GM12892 (cell line): Measurements from ENCODE around the gene ETS1.

Source experiments
- POLR2A ChIP-seq: IDR thresholded peaks from 2 replicates; pipeline ENCODE4 v1.6.1; 2011; ENCODE audit warnings: low read depth, low read length, control low read depth
- POLR2AphosphoS5 ChIP-seq: IDR thresholded peaks from 2 replicates; pipeline ENCODE4 v1.6.1; 2011; ENCODE audit warnings: low read depth, low read length, control low read depth
- TAF1 ChIP-seq: IDR thresholded peaks from 2 replicates; pipeline ENCODE4 v1.6.1; 2011; ENCODE audit warnings: low read depth, mild to moderate bottlenecking, control low read depth, low read length, borderline replicate concordance

- TF ChIP-seq POLR2A, result no peak
- TF ChIP-seq POLR2AphosphoS5, result no peak
- no peak for TF ChIP-seq TAF1
Observed at GRCh38 chr11:128576555-128576954, 10.8 kb downstream of the ETS1 start.
